ENCODE data around the gene CEP126. TPM values are rescaled to one million over a fixed set of nuclear protein-coding genes. Genes with fewer than 3 reads are reported as not detected.

Gene CEP126
- total and polyA plus RNA-seq, 2 of the 13 experiments (the other 11 are each of a cell fraction or from before 2014, with no cell fraction given) = 1.4 to 1.7 TPM

DNA sequence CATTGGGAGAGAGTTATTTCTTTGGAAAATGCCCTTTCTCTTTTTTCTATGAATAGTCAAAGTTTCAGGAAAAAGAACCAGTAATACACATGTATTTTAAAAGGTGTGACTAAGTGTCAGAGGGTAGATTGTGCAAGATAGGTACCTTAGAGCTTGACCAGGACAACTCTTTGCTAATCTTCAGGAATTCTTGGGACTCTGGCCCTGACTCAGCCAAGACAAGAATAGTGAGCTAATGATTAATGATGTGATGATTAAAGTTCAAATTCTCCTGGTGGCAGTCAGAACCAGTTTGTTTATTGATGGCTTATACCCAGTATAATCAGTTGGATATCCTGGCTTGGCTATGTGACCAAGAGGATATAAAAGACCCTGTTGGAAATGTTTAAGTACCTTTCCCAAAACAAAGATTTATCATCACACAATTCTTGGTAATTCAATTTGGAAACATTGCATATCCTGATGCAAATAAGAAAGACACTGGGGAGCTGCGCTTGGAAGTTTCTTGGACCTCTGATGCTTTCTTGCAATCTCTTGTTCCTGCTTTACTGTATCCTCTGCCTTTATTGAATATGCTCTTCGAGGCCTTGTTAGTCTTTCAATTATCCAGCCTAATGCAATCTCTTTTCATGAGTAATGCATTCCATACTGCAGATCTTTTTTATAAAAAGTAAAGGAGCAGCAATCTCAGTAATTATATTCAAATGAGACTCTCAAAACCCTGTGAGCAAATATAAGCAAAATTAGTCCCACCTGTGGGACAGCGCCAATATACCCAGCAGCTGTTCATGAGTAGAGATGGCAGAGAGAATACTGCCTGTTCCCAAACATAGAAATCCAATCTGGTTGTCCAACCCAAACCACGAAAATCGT lies 48.0 kb upstream of the CEP126 start (continued):
- TF ChIP-seq, protein P1, sequence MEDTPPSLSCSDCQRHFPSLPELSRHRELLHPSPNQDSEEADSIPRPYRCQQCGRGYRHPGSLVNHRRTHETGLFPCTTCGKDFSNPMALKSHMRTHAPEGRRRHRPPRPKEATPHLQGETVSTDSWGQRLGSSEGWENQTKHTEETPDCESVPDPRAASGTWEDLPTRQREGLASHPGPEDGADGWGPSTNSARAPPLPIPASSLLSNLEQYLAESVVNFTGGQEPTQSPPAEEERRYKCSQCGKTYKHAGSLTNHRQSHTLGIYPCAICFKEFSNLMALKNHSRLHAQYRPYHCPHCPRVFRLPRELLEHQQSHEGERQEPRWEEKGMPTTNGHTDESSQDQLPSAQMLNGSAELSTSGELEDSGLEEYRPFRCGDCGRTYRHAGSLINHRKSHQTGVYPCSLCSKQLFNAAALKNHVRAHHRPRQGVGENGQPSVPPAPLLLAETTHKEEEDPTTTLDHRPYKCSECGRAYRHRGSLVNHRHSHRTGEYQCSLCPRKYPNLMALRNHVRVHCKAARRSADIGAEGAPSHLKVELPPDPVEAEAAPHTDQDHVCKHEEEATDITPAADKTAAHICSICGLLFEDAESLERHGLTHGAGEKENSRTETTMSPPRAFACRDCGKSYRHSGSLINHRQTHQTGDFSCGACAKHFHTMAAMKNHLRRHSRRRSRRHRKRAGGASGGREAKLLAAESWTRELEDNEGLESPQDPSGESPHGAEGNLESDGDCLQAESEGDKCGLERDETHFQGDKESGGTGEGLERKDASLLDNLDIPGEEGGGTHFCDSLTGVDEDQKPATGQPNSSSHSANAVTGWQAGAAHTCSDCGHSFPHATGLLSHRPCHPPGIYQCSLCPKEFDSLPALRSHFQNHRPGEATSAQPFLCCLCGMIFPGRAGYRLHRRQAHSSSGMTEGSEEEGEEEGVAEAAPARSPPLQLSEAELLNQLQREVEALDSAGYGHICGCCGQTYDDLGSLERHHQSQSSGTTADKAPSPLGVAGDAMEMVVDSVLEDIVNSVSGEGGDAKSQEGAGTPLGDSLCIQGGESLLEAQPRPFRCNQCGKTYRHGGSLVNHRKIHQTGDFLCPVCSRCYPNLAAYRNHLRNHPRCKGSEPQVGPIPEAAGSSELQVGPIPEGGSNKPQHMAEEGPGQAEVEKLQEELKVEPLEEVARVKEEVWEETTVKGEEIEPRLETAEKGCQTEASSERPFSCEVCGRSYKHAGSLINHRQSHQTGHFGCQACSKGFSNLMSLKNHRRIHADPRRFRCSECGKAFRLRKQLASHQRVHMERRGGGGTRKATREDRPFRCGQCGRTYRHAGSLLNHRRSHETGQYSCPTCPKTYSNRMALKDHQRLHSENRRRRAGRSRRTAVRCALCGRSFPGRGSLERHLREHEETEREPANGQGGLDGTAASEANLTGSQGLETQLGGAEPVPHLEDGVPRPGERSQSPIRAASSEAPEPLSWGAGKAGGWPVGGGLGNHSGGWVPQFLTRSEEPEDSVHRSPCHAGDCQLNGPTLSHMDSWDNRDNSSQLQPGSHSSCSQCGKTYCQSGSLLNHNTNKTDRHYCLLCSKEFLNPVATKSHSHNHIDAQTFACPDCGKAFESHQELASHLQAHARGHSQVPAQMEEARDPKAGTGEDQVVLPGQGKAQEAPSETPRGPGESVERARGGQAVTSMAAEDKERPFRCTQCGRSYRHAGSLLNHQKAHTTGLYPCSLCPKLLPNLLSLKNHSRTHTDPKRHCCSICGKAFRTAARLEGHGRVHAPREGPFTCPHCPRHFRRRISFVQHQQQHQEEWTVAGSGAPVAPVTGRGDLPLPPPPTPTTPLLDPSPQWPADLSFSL (CRISPR knock-in tag; IDR thresholded peaks at IDR 0.05) = no peak
- TF ChIP-seq NCOA1 (CRISPR knock-in tag; IDR thresholded peaks at IDR 0.05) = 0 out of 2 replicates have a peak, but pooled peaks have one; percentile 59
- TF ChIP-seq ZNF670 (CRISPR knock-in tag; IDR thresholded peaks at IDR 0.05; ENCODE audit: borderline replicate concordance) = no peak
- TF ChIP-seq ZNF530 (CRISPR knock-in tag; IDR thresholded peaks at IDR 0.05; ENCODE audit: low read depth) = no peak
- 0 out of 2 replicates have a peak, but pooled peaks have one; percentile 37 for TF ChIP-seq KDM6A (CRISPR knock-in tag; IDR thresholded peaks at IDR 0.05; ENCODE audit: low read depth)
- peak; percentile 65 for TF ChIP-seq PITX1 (CRISPR knock-in tag; IDR thresholded peaks at IDR 0.05)
- TF ChIP-seq SOX5 (CRISPR knock-in tag; IDR thresholded peaks at IDR 0.05; ENCODE audit: borderline replicate concordance) = peak; percentile 75; the same call in 1 of the 2 replicates
- TF ChIP-seq, protein P2, sequence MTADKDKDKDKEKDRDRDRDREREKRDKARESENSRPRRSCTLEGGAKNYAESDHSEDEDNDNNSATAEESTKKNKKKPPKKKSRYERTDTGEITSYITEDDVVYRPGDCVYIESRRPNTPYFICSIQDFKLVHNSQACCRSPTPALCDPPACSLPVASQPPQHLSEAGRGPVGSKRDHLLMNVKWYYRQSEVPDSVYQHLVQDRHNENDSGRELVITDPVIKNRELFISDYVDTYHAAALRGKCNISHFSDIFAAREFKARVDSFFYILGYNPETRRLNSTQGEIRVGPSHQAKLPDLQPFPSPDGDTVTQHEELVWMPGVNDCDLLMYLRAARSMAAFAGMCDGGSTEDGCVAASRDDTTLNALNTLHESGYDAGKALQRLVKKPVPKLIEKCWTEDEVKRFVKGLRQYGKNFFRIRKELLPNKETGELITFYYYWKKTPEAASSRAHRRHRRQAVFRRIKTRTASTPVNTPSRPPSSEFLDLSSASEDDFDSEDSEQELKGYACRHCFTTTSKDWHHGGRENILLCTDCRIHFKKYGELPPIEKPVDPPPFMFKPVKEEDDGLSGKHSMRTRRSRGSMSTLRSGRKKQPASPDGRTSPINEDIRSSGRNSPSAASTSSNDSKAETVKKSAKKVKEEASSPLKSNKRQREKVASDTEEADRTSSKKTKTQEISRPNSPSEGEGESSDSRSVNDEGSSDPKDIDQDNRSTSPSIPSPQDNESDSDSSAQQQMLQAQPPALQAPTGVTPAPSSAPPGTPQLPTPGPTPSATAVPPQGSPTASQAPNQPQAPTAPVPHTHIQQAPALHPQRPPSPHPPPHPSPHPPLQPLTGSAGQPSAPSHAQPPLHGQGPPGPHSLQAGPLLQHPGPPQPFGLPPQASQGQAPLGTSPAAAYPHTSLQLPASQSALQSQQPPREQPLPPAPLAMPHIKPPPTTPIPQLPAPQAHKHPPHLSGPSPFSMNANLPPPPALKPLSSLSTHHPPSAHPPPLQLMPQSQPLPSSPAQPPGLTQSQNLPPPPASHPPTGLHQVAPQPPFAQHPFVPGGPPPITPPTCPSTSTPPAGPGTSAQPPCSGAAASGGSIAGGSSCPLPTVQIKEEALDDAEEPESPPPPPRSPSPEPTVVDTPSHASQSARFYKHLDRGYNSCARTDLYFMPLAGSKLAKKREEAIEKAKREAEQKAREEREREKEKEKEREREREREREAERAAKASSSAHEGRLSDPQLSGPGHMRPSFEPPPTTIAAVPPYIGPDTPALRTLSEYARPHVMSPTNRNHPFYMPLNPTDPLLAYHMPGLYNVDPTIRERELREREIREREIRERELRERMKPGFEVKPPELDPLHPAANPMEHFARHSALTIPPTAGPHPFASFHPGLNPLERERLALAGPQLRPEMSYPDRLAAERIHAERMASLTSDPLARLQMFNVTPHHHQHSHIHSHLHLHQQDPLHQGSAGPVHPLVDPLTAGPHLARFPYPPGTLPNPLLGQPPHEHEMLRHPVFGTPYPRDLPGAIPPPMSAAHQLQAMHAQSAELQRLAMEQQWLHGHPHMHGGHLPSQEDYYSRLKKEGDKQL (CRISPR knock-in tag; IDR thresholded peaks at IDR 0.05; ENCODE audit: low read depth) = no peak
- TF ChIP-seq NFKBIZ (CRISPR knock-in tag; IDR thresholded peaks at IDR 0.05) = no peak
- TF ChIP-seq KAT8 (CRISPR knock-in tag; IDR thresholded peaks at IDR 0.05) = peak; percentile 55; the same call in 1 of the 2 replicates
- TF ChIP-seq SMAD3 (CRISPR knock-in tag; IDR thresholded peaks at IDR 0.05) = 0 out of 2 replicates have a peak, but pooled peaks have one; percentile 50
- no peak for TF ChIP-seq CBX1 (IDR thresholded peaks at IDR 0.05; ENCODE audit: low read depth)
- no peak for TF ChIP-seq MTF2 (CRISPR knock-in tag; IDR thresholded peaks at IDR 0.05; ENCODE audit: borderline replicate concordance)
- TF ChIP-seq ZNF780A (CRISPR knock-in tag; IDR thresholded peaks at IDR 0.05) = no peak
- 0 out of 2 replicates have a peak, but pooled peaks have one; percentile 42 for TF ChIP-seq ZSCAN9 (CRISPR knock-in tag; IDR thresholded peaks at IDR 0.05; ENCODE audit: borderline replicate concordance)
- no peak for TF ChIP-seq ZNF569 (CRISPR knock-in tag; IDR thresholded peaks at IDR 0.05; ENCODE audit: borderline replicate concordance)
- TF ChIP-seq GATA4 (IDR thresholded peaks at IDR 0.05; ENCODE audit: borderline replicate concordance, low read depth) = peak; percentile 55; the same call in 1 of the 2 replicates
- no peak for TF ChIP-seq ARNTL (CRISPR knock-in tag; IDR thresholded peaks at IDR 0.05)

All from HepG2 (cell line).